Aorta (tissue), 5 donors: ENCODE data around the gene ACTR2. TPM values are rescaled to one million over a fixed set of nuclear protein-coding genes. Genes with fewer than 3 reads are reported as not detected.

ENCODE experiments used
- ATAC-seq: fragments of 200-7000 bp; cut with Tn5 transposase; one replicate; pipeline ENCODE4 v1.9.1; 2022; ENCODE audit warnings: moderate library complexity; ENCODE audit not compliant: low FRiP score
- DNase-seq, 2 donors: peaks; one replicate each; pipeline ENCODE4 v3.0.0-alpha.2; 2020
- H3K27ac ChIP-seq, 2 donors: one replicate each; pipeline ENCODE4 v1.5.1; 2013; ENCODE audit warnings: low read length in 2 of 2, mild to moderate bottlenecking in 2 of 2, moderate library complexity in 2 of 2, control low read depth in 1 of 2, inconsistent platforms in 1 of 2, low read depth in 1 of 2
- H3K27me3 ChIP-seq, 2 donors: one replicate each; pipeline ENCODE4 v1.6.1; 2013; ENCODE audit warnings: control low read depth in 1 of 2, low read length in 1 of 2, mild to moderate bottlenecking in 1 of 2, moderate library complexity in 1 of 2; ENCODE audit not compliant: insufficient read depth in 2 of 2, control insufficient read depth in 1 of 2
- H3K36me3 ChIP-seq, 2 donors: one replicate each; pipeline ENCODE4 v1.6.1; 2013; ENCODE audit warnings: control low read depth in 1 of 2, low read length in 1 of 2, mild to moderate bottlenecking in 1 of 2; ENCODE audit not compliant: insufficient read depth in 2 of 2, control insufficient read depth in 1 of 2
- H3K4me1 ChIP-seq, 2 donors: one replicate each; pipeline ENCODE4 v1.6.1; 2013; ENCODE audit warnings: low read length in 2 of 2, control low read depth in 1 of 2, mild to moderate bottlenecking in 1 of 2, moderate library complexity in 1 of 2; ENCODE audit not compliant: insufficient read depth in 2 of 2, control insufficient read depth in 1 of 2
- H3K4me3 ChIP-seq, 2 donors: one replicate each; pipeline ENCODE4 v1.5.1; 2013; ENCODE audit warnings: low read length in 2 of 2, control low read depth in 1 of 2, mild to moderate bottlenecking in 1 of 2
- H3K9me3 ChIP-seq: one replicate; pipeline ENCODE4 v1.6.1; 2013; ENCODE audit warnings: mild to moderate bottlenecking, low read length; ENCODE audit not compliant: control insufficient read depth
- WGBS, 2 donors: extraction: QIAGEN DNeasy Blood & Tissue Kit; methylation state at CpG; one replicate each; pipeline ENCODE4 v1.1.7; 2013; 5-methylcytosine and 5-hydroxymethylcytosine counted together
- intact Hi-C, 2 donors: fragments of 100-400 bp; cut with DNase I; formaldehyde crosslinking; loops; one replicate each; pipeline versions ENCODE4 v1.14.2 to v1.15.0; 2022
- polyA plus RNA-seq, 2 donors: library from polyadenylated mRNA; stranded (reverse); fragments of 200-250 nt; gene quantifications; one replicate each; pipeline ENCODE4 v1.2.3, GENCODE V29; 2013
- total RNA-seq, 2 donors: library from RNA; stranded (reverse); fragmentation: NEBNext Ultra II Directional; extraction: Animal tissue kit (Norgen Biotek cat#: 25700); gene quantifications; one replicate each; pipeline ENCODE4 v1.2.1, GENCODE V29; 2021
- donor health status: healthy with polysubstance abuse.
- donor health status: Bipolar disorder and iron deficiency.
- donor health status: DM: no; HTN: no; CAD: no.
- donor health status: DM: no; HTN: no; CAD: no.
- donor health status: DM: yes; HTN: yes; CAD: no.

The ACTR2 gene
- total and polyA plus RNA-seq, 4 donors = 78.1 to 255 (median 183) TPM

GRCh38 chr2:65292461-65293011 lies 64.9 kb downstream of the ACTR2 start:
- Histone ChIP-seq H3K27me3 (no peaks in the 10 kb centered on the region), H3K36me3 (no peaks in the 10 kb centered on the region), H3K4me3 (no peak overlapping the region), H3K9me3 (no peaks in the 10 kb centered on the region), H3K4me1 (no peaks in the 10 kb centered on the region), H3K27ac (no peak overlapping the region)
- intact Hi-C loops = no loop called here
- DNase-seq (no peak), ATAC-seq (no peak)
- WGBS, 2 donors = 61% methylated on average over 21 of the region's 21 CpGs

- intact Hi-C loops = no loop called here
- no peak for DNase-seq
- H3K27ac ChIP-seq = no peak overlapping the region
- H3K4me1 ChIP-seq = no peaks in the 10 kb centered on the region
- no peaks in the 10 kb centered on the region for H3K27me3 ChIP-seq
- H3K36me3 ChIP-seq = no peaks in the 10 kb centered on the region
- no peak overlapping the region for H3K4me3 ChIP-seq
- ATAC-seq = no peak
- H3K9me3 ChIP-seq = no peaks in the 10 kb centered on the region
- WGBS, 2 donors = 97 to 100% methylated on average over 5 of the region's 5 CpGs
Observed at GRCh38 chr2:65293376-65293775, 65.7 kb downstream of the ACTR2 start.

- Histone ChIP-seq H3K27me3 (no peaks in the 10 kb centered on the region), H3K9me3 (no peaks in the 10 kb centered on the region), H3K27ac (no peak overlapping the region), H3K36me3 (no peaks in the 10 kb centered on the region), H3K4me1 (no peaks in the 10 kb centered on the region), H3K4me3 (no peak overlapping the region)
- ATAC-seq (no peak), DNase-seq (no peak)
- intact Hi-C loops = no loop called here
- 95% methylated on average over 6 of the region's 6 CpGs for WGBS, 2 donors
Observed at GRCh38 chr2:65294136-65294535, 66.5 kb downstream of the ACTR2 start.

GRCh38 chr2:65294701-65295100 lies 67.1 kb downstream of the ACTR2 start:
- H3K4me1 ChIP-seq = no peaks in the 10 kb centered on the region
- 43 to 45% methylated on average over 6 of the region's 6 CpGs for WGBS, 2 donors
- ATAC-seq = no peak
- no peak overlapping the region for H3K4me3 ChIP-seq
- no peaks in the 10 kb centered on the region for H3K27me3 ChIP-seq
- H3K27ac ChIP-seq = no peak overlapping the region
- H3K9me3 ChIP-seq = no peaks in the 10 kb centered on the region
- intact Hi-C loops = no loop called here
- no peak for DNase-seq
- H3K36me3 ChIP-seq = no peaks in the 10 kb centered on the region

GRCh38 chr2:65296971-65297370 lies 69.3 kb downstream of the ACTR2 start:
- no peak for ATAC-seq
- intact Hi-C loops = no loop called here
- 95 to 96% methylated on average over 7 of the region's 7 CpGs for WGBS, 2 donors

GRCh38 chr2:65297544-65297943 lies 69.9 kb downstream of the ACTR2 start:
- H3K4me3 ChIP-seq = no peak overlapping the region
- H3K27me3 ChIP-seq = no peaks in the 10 kb centered on the region
- H3K27ac ChIP-seq = no peak overlapping the region
- H3K9me3 ChIP-seq = no peaks in the 10 kb centered on the region
- ATAC-seq = no peak
- WGBS, 2 donors = 96 to 97% methylated on average over 9 of the region's 9 CpGs
- peaks cover 0 to 7% of the 10 kb centered on the region in 2 donors for H3K4me1 ChIP-seq
- DNase-seq = no peak
- H3K36me3 ChIP-seq = no peaks in the 10 kb centered on the region
- intact Hi-C loops = no loop called here

More at GRCh38 chr2:65296971-65297370, 69.3 kb downstream of the ACTR2 start:
- no peak overlapping the region for H3K27ac ChIP-seq
- no peak for DNase-seq
- H3K4me1 ChIP-seq = peaks cover 0 to 6% of the 10 kb centered on the region in 2 donors
- no peaks in the 10 kb centered on the region for H3K27me3 ChIP-seq
- H3K4me3 ChIP-seq = no peak overlapping the region
- no peaks in the 10 kb centered on the region for H3K36me3 ChIP-seq
- no peaks in the 10 kb centered on the region for H3K9me3 ChIP-seq

- intact Hi-C loops = no loop called here
- DNase-seq (no peak), ATAC-seq (no peak)
- Histone ChIP-seq H3K4me1 (peaks cover 0 to 7% of the 10 kb centered on the region in 2 donors), H3K27me3 (no peaks in the 10 kb centered on the region), H3K9me3 (no peaks in the 10 kb centered on the region), H3K27ac (no peak overlapping the region), H3K36me3 (no peaks in the 10 kb centered on the region), H3K4me3 (no peak overlapping the region)
- WGBS, 2 donors = 91 to 95% methylated on average over 5 of the region's 5 CpGs
Observed at GRCh38 chr2:65298089-65298488, 70.5 kb downstream of the ACTR2 start.

- ATAC-seq = no peak
Observed at GRCh38 chr2:65299246-65299645, 71.6 kb downstream of the ACTR2 start.

GRCh38 chr2:65300134-65300760 lies 72.6 kb downstream of the ACTR2 start:
- peak overlapping the region; percentile 24 to 66 for H3K27ac ChIP-seq
- no peaks in the 10 kb centered on the region for H3K36me3 ChIP-seq
- ATAC-seq (peak; percentile 87), DNase-seq (peak; percentile 83 to 90)
- H3K9me3 ChIP-seq = no peaks in the 10 kb centered on the region
- peaks cover 0 to 7% of the 10 kb centered on the region in 2 donors for H3K4me1 ChIP-seq
- WGBS, 2 donors = 3 to 8% methylated on average over 16 of the region's 16 CpGs
- intact Hi-C loops = loop anchor here (2.0 to 5.0 kb wide), 2 partner anchors 133 to 137 kb away; partner anchors contain the start of gene SPRED2 (in 1 of the 2)
- H3K27me3 ChIP-seq = no peaks in the 10 kb centered on the region
- no peak overlapping the region for H3K4me3 ChIP-seq

More at GRCh38 chr2:65299246-65299645, 71.6 kb downstream of the ACTR2 start:
- no peak overlapping the region for H3K4me3 ChIP-seq
- 80 to 86% methylated on average over 7 of the region's 7 CpGs for WGBS, 2 donors
- no peaks in the 10 kb centered on the region for H3K9me3 ChIP-seq
- DNase-seq = no peak
- no peak overlapping the region for H3K27ac ChIP-seq
- H3K4me1 ChIP-seq = peaks cover 0 to 7% of the 10 kb centered on the region in 2 donors
- no peaks in the 10 kb centered on the region for H3K36me3 ChIP-seq
- no peaks in the 10 kb centered on the region for H3K27me3 ChIP-seq
- intact Hi-C loops = no loop called here
